Measurements from ENCODE around the gene BAZ1B.
"Not testable (repeated sequence)": the region's sequence is repeated elsewhere in the genome, so short reads cannot be mapped to it uniquely, and the experiment has no call there.

The BAZ1B gene

GRCh38 chr7:73541722-73542121 lies 19.6 kb upstream of the BAZ1B start:
- DNase-seq (ENCODE audit: low read depth) = no peak

- no peak for DNase-seq (ENCODE audit: low read depth)
Measured at GRCh38 chr7:73539709-73540108, 17.6 kb upstream of the BAZ1B start.

DNA sequence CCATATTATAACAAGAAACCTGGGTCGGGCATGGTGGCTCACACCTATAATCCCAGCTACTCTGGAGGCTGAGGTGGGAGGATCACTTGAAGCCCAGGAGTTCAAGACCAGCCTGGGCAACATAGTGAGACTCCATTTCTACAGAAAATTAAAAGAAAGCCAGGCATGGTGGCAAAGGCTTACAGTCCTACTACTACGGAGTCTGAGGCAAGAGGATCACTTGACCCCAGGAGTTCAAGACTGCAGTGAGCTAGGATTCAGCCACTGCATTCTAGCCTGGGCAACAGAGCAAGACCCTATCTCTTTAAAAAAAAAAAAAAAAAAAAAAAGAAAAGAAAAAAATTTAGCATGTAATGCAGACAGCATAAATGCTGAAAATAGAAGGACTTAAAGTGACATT lies 16.4 kb upstream of the BAZ1B start:
- not testable (repeated sequence) for DNase-seq (ENCODE audit: low read depth)

DNA sequence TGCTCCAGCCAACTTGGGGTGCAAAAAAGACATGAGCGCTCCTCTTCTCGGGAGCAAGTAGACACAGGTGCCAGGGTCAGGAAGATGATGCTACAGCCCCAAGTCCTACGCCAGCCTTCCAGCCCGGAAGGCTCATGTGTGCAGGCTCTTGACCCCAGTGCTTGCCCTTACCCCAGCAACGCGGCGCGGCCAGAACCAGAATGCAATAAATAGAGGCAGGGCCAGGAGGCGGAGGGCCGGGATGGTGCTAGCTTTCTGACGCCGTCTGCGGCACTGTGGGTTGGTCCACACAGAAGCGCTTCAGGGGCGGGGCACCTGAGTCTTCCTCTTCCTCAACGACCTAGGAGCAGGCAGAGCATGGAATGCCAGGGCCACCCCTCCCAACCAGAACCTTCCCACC lies 15.0 kb upstream of the BAZ1B start:
- DNase-seq (ENCODE audit: low read depth) = no peak

GRCh38 chr7:73536479-73536878 lies 14.4 kb upstream of the BAZ1B start:
- DNase-seq (ENCODE audit: low read depth) = no peak

DNA sequence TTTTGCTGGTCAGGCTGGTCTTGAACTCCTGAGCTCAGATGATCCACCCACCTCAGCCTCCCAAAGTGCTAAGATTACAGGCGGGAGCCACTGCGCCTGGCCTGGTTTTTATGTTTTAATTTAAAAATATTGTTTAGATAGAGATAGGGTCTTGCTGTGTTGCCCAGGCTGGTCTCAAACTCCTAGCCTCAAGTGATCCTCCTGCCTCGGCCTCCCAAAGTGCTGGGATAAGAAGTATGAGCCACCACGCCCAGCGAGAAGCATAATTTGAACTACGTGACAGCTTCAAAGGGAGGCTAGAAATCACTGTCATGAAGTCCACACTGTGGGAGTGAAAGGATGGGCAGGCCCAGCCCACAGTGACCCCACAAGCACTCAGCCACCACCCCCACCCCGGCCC lies 13.8 kb upstream of the BAZ1B start:
- not testable (repeated sequence) for DNase-seq (ENCODE audit: low read depth)

GRCh38 chr7:73533742-73534141 lies 11.6 kb upstream of the BAZ1B start:
- DNase-seq (ENCODE audit: low read depth) = no peak

DNA sequence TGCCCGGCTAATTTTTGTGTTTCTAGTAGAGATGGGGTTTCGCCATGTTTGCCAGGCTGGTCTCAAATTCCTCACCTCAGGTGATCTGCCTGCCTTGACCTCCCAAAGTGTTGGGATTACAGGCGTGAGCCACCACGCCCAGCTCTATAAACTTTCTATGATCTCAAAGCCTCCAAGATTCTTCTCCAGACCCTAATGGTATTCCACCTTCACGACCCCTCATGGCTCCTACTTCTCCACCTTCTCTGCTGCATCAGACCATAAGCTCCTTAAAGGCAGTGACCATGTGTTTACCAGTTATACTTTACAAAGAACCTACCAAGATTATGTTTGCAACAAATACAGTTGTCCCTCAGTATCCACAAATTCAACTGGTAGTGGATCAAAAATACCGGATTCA lies 10.1 kb upstream of the BAZ1B start:
- DNase-seq (ENCODE audit: low read depth) = no peak

DNA sequence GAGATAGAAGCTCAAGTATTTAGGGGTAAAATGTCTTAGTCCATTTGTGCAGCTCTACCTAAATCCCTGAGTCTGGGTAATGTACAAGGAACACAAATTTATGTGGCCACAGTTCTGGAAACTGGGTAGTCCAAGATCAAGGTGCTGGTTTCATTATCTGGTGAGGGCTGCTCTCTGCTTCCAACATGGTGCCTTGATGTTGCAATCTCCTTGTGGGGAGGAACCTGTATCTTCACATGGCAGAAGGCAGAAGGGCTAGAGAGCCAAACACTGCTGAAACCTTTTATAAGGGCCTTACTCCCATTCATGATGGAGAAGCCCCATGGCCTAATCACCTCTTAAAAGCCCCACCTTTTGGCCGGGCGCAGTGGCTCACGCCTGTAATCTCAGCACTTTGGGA lies 8.7 kb upstream of the BAZ1B start:
- no peak for DNase-seq (ENCODE audit: low read depth)

DNA sequence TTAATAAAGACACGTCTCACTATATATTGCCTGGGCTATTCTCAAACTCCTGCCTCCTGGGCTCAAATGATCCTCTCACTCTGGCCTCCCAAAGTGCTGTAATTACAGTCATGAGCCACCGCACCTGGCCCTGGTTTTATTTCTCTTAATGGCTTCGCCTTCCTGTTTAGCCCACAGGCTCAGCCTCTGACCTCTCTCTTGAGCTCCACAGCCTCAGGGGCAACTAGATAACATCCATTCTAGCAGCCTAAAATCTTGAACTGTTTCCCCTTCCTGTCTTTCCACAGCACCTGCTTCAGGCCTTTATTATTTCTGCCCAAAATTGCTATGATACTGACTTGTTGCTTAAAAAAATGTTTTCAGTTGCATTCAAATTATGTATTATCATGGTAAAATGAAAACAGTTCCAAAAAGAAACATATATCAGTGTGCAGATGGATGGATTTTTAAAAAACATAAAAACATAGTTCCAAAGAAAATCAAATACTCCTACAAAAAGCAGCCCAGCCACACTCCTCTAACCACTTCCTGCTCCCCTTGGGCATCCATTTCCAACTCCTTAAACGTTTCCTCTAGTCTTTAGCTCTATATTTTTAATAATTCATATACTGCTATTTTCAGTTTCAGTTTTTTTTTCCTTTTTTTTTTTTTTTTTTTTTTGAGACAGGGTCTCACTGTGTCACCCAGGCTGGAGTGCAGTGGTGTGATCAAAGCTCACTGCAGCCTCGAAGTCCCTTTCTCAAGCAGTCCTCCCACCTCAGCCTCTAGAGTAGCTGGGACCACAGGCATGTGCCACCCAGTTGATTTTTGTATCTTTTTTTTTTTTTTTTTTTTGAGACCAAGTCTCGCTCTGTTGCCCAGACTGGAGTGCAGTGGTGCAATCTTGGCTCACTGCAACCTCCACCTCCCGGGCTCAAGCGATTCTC lies 5.1 kb upstream of the BAZ1B start:
- no peak for DNase-seq (ENCODE audit: low read depth)

GRCh38 chr7:73526158-73526494 lies 4.0 kb upstream of the BAZ1B start:
- DNase-seq (ENCODE audit: low read depth) = not testable (repeated sequence)

DNA sequence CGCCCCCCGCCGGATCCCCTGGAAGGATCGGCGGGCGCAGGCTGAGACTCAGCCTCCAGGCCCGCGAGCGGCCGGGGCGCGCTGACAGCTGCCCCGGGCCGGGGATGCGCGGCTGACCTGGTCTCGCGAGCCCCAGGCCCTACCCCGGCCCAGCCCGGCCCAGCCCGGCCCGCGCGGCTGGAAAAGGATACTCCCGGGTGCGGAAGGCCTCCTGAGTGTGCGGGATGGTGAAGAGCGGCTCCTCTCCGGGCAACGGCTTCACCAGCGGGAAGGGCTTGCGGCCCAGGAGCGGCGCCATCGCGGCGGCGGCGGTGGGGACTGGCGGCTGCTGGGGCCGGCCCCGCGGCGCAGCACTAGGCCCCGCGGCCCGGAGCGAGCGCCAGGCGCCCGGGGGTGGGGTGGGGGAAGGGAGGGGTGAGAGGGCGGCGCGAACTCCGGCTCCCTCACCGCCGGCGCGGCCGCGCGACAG lies 423 bp downstream of the BAZ1B start:
- peak; percentile 31 for DNase-seq (ENCODE audit: low read depth)

DNA sequence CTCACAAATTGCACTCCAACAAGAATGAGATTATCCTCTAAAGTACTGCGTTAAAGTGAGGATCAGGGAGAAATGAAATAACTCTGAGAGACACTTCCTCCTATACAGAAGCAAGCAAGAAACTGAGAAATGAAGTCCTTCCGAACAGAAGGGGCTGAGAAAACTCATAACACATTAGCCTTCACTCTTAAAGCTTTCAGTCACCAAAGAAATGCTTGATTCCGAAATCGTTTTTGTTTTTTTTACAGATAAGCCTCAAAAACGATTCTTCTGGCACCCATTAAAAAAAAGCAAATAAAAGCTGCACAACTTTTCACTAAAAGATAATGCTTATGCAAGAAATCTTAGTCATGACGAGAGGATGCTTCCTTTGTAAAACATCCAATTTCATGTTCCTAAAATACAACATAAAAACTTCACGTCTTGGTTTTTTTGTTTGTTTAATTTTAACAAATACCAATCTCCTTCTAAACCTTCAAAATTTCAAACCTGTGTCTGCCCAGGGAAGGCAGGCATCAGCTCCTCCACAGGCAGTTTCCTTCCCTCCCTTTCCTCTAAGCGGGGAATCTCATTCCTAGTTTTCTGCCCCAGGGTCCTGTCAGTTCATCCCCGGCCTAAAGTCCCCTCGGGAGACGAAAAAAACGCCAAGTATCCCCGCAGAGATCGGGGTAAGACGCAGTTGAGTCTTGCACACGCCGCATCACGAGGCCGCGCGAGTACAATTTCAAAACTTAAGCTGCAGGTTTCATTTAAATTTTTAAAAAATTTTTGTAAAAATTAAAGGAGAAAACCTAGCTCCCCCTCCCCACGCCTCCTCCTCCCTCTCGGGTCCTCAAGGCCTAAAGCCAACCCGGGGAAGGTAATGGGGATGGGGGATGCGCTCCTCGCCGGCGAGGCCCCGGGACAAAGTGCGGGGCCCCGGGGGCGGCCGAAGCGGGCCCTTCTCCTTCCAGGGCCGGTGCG lies 1.1 kb downstream of the BAZ1B start:
- DNase-seq (ENCODE audit: low read depth) = no peak

GRCh38 chr7:73519867-73520672 lies 2.0 kb downstream of the BAZ1B start:
- no peak for DNase-seq (ENCODE audit: low read depth)

- no peak for DNase-seq (ENCODE audit: low read depth)
Measured at GRCh38 chr7:73518470-73518869, 3.6 kb downstream of the BAZ1B start.

DNA sequence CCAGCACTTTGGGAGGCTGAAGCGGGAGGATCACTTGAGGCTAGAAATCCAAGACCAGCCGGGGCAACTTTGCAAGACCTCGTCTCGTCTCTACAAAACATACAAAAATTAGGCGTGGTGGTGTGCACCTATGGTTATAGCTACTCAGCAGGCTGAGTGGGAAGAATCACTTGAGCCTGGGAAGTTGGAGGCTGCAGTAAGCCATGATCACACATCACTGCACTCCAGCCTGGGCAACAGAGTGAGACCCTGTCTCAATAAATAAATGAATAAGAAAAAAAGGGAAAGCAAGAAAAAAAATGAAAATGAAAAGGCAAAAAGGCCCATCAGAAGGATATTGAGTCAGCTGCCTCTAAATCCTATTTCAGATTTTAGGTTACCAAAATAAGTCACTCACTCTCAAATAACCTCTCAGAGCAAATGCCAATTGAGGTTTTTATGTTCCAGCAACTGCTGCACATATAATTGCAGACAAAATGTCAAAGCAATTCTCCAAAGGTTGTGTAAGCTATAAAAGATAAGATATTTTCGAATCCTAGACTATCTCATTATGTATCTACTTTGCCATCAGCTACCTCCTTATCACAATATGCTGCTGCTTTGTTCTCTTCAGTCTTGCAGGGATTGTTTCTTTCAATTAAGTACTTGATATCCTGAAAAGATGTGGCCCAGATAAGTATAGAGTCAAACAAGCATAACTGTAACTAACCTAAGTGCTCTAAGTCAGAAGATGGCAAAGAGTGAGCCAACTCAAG lies 4.7 kb downstream of the BAZ1B start:
- no peak for DNase-seq (ENCODE audit: low read depth)

DNA sequence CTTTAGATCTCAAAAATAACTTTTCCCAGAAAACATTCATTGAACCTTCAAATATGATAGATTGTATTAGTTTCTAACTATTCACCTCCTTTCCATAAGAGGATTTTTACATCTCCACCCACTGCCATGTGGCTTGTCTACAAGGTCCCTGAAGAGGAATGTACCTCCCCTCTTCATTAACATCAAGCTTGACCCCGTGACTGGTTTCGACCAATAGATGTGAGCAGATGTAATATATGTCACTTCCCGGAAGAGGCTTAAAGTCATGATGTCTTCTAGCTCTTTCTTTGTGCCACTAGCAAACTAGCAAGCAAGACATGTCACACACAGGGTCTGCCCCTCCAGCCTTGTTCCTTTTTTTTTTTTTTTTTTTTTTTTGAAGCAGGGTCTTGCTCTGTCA lies 6.9 kb downstream of the BAZ1B start:
- DNase-seq (ENCODE audit: low read depth) = no peak

DNA sequence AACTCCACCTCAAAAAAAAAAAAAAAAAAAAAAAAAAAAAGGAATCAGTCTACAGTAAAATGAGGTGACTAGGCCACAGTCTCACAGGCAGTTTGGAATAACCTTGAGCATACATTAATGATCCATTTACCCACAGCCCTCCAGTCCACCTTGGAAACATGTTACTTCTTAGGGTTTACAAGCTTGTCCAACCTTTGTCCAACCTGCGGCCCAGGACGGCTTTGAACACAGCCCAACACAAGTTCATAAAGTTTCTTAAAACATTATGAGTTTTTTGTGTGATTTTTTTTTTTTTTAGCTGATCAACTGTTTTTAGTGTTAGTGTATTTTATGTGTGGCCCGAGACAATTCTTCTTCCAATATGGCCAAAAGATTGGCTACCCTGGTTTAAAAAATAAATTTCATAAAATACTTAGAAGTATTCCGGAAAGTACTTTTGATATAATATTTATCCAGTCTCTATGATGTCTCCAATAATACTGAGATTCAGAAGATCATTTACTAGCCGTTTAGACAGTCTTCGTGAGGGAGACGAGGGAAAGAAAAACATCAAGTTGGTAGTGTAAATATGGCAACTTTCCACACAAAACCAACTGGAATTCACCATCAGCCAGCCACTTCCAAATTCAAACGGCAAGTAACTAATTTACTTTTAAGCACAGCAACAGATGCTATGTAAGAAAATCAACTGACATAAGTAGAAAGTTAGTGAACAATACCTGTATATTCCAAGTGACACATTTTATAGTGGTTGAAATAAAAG lies 9.9 kb downstream of the BAZ1B start:
- no peak for DNase-seq (ENCODE audit: low read depth)

DNA sequence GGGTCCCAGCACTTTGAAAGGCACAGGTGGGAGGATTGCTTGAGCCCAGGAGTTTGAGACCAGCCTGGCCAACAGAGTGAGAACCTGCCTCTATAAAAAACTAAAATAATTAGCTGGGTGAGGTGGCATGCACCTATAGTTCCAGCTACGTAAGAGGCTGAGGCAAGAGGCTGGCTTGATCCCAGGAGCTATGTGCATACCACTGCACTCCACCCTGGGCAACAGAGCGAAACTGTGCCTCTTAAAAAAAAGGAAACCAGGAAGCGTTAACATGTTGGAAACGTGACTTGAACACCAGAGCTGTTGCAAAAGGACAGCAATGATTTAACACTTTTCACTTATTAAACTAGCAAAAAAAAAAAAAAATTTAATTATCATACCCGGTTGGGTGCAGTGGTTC lies 12.6 kb downstream of the BAZ1B start:
- DNase-seq (ENCODE audit: low read depth) = no peak

GRCh38 chr7:73507556-73507955 lies 14.5 kb downstream of the BAZ1B start:
- no peak for DNase-seq (ENCODE audit: low read depth)

- no peak for DNase-seq (ENCODE audit: low read depth)
Measured at GRCh38 chr7:73504920-73505319, 17.2 kb downstream of the BAZ1B start.

Data from stimulated activated CD8-positive, alpha-beta memory T cell treated with anti-CD3 and anti-CD28 coated beads, Interleukin-15, amount 100 ng/mL, for 1 hour (primary cell).